Measurements from ENCODE around the gene CELF2. TPM values are rescaled to one million over a fixed set of nuclear protein-coding genes. Genes with fewer than 3 reads are reported as not detected.

CELF2 gene
- total RNA-seq, 2 donors from 2014 or later = 30.2 to 34.4 TPM

DNA sequence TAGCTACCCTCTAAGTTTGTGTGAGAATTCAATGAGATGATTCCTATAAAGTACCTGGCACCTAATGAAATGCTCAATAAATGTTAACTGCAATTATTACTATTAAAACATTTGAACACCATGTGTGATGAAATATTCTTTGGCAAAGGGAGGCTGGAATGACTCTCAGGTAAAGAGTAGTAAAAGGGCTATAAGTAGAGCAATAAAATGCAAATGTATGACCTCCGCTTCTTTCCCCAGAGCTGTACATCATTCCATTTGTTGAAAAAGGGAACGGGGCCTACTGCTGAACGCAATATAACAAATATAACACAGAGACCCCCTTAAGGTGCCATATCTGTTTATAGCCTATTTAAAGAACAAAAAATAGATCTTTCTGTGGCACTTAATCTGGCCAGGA, 27.8 kb downstream of the CELF2 start:
- H3K9me3 ChIP-seq = no peaks in the 10 kb centered on the region
- H3K27me3 ChIP-seq = no peaks in the 10 kb centered on the region
- H3K9ac ChIP-seq (ENCODE audit: low read depth in 2 of 2, low read length in 2 of 2) = no peak overlapping the region
- no peaks in the 10 kb centered on the region for H3K36me3 ChIP-seq
- no peaks in the 10 kb centered on the region for H3K4me1 ChIP-seq
- TF ChIP-seq, protein P1, sequence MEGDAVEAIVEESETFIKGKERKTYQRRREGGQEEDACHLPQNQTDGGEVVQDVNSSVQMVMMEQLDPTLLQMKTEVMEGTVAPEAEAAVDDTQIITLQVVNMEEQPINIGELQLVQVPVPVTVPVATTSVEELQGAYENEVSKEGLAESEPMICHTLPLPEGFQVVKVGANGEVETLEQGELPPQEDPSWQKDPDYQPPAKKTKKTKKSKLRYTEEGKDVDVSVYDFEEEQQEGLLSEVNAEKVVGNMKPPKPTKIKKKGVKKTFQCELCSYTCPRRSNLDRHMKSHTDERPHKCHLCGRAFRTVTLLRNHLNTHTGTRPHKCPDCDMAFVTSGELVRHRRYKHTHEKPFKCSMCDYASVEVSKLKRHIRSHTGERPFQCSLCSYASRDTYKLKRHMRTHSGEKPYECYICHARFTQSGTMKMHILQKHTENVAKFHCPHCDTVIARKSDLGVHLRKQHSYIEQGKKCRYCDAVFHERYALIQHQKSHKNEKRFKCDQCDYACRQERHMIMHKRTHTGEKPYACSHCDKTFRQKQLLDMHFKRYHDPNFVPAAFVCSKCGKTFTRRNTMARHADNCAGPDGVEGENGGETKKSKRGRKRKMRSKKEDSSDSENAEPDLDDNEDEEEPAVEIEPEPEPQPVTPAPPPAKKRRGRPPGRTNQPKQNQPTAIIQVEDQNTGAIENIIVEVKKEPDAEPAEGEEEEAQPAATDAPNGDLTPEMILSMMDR (IDR thresholded peaks at IDR 0.05) = no peak
- DNase-seq = no peak
- no peak overlapping the region for H3K4me3 ChIP-seq
- intact Hi-C loops (cut with DNase I) = no loop called here
- no peak overlapping the region for H3K27ac ChIP-seq

DNA sequence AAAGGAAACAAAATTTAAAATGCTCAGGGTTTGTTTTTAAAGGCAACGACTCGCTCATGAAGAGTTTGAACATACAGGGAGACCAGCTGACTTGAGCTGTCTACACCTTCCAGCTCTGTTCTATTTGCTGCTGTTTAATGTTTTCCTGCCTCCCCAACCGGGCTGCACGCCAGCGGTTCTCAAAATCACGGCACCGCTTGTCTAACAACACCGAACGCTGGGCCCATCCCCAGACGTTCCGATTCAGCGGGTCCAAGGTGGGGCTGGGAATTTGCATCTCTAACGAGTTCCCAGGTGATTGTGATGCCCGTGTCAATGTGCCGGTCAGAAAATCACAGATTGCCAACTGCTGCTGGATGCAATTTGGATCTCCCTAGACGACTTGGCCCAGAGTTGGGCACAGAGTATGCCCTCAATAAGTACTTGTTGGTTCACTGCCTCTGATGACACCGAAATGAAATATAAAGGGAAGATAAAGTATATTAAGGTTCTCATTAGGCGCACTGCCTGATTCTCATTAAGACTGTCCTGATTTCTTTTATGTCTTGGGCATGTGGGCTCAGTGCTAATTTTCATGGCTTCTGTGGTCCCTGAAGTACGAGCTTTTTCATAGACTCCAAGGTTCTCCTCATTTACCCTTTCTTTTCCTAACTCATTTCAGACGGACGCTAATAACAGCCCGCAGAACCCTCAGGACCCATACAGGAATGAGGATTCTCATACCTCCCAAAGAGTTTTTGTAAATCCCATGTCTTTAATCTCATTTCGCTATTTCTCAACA, 28.5 kb downstream of the CELF2 start:
- Histone ChIP-seq H3K9me3 (no peaks in the 10 kb centered on the region), H3K27me3 (no peaks in the 10 kb centered on the region), H3K4me1 (no peaks in the 10 kb centered on the region), H3K4me3 (no peak overlapping the region), H3K9ac (ENCODE audit: low read depth in 2 of 2, low read length in 2 of 2) (no peak overlapping the region), H3K27ac (no peak overlapping the region), H3K36me3 (no peaks in the 10 kb centered on the region)
- no peak for DNase-seq
- TF ChIP-seq, protein P1 (IDR thresholded peaks at IDR 0.05) = no peak
- intact Hi-C loops (cut with DNase I) = no loop called here

DNA sequence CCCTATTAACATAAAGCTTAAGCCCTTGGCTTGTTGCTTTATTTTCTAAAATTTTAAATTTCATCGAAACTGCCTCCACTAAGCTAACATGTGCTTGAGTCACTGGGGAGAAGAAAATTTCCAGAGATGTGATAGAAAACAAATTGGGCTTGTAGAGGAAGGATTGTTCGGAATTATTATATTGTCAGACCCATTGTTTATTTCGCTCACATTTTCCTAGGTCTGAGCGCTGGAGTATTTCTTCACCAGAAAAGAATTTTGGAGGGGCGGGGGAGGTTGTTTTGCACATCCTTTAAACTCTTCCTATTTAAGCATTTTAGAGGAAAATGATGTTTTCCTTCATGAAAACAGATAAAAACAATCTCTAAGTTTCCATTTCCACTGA, 29.1 kb downstream of the CELF2 start:
- Histone ChIP-seq H3K9me3 (no peaks in the 10 kb centered on the region), H3K4me3 (no peak overlapping the region), H3K9ac (ENCODE audit: low read depth in 2 of 2, low read length in 2 of 2) (no peak overlapping the region), H3K27me3 (no peaks in the 10 kb centered on the region), H3K27ac (no peak overlapping the region), H3K36me3 (no peaks in the 10 kb centered on the region), H3K4me1 (no peaks in the 10 kb centered on the region)
- no peak for DNase-seq
- intact Hi-C loops (cut with DNase I) = no loop called here
- TF ChIP-seq, protein P1 (IDR thresholded peaks at IDR 0.05) = no peak

DNA sequence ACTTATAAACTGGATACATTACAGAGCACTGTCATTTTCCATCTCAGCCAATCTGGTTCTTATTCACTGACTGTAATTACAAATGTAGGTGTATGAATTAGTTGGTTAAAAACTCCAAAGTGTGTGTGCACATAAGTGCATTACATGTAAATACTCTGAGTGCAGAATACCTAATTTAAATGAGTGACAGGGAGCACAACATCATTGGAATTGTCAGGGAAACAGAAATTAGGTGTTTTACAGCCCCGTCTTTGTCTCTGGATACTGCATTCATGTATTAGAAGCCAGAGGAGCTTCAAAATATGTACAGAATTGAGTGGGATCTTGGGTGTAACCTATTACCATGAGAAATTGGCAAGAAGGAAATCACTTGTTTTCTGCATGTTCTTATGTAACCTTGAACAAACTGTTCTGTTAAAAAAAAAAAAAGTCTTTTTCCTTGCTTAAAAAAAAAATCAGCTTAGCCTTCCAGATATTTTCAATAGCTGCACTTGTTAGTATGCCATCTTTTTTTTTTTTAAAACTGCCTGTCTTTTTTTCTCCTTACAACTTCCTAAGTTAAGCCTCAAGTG, 31.1 kb downstream of the CELF2 start:
- Histone ChIP-seq H3K36me3 (no peaks in the 10 kb centered on the region), H3K9ac (ENCODE audit: low read depth in 2 of 2, low read length in 2 of 2) (no peak overlapping the region), H3K9me3 (no peaks in the 10 kb centered on the region), H3K27me3 (no peaks in the 10 kb centered on the region), H3K4me3 (no peak overlapping the region), H3K27ac (no peak overlapping the region), H3K4me1 (no peaks in the 10 kb centered on the region)
- no peak for DNase-seq
- intact Hi-C loops (cut with DNase I) = no loop called here
- TF ChIP-seq, protein P1 (IDR thresholded peaks at IDR 0.05) = no peak

DNA sequence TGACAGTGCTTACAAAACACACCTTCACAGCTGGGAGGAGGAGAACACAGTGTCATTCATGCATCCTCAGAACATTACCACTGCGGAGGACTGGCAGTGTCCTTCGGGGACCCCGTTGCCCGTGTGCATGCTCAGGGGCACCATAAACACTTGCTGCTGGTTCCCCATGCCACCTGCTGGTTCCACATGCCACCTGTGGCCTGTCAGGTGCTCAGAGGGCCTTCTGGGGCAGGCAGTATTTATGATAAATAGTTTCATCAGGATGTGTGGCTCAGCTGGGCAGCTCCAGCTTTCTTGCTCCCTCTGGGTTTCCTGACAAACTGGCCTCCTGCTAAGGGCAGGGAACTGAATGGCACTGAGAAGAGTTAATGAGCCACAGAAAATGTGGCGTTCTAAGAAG, 32.1 kb downstream of the CELF2 start:
- Histone ChIP-seq H3K27ac (no peak overlapping the region), H3K4me3 (no peak overlapping the region), H3K27me3 (no peaks in the 10 kb centered on the region), H3K36me3 (no peaks in the 10 kb centered on the region), H3K9ac (ENCODE audit: low read depth in 2 of 2, low read length in 2 of 2) (no peak overlapping the region), H3K9me3 (no peaks in the 10 kb centered on the region), H3K4me1 (no peaks in the 10 kb centered on the region)
- intact Hi-C loops (cut with DNase I) = no loop called here
- DNase-seq = no peak
- TF ChIP-seq, protein P1 (IDR thresholded peaks at IDR 0.05) = no peak

Data from colonic mucosa (tissue), 4 donors.